Measurements from ENCODE around the gene NUBPL.
"Not testable (repeated sequence)": the region's sequence is repeated elsewhere in the genome, so short reads cannot be mapped to it uniquely, and the experiment has no call there.

NUBPL gene

GRCh38 chr14:31884776-31885379, 323.7 kb downstream of the NUBPL start:
- no peak for DNase-seq

- DNase-seq: no peak
These were observed 325.1 kb downstream of the NUBPL start for GRCh38 chr14:31886156-31886835.

DNA sequence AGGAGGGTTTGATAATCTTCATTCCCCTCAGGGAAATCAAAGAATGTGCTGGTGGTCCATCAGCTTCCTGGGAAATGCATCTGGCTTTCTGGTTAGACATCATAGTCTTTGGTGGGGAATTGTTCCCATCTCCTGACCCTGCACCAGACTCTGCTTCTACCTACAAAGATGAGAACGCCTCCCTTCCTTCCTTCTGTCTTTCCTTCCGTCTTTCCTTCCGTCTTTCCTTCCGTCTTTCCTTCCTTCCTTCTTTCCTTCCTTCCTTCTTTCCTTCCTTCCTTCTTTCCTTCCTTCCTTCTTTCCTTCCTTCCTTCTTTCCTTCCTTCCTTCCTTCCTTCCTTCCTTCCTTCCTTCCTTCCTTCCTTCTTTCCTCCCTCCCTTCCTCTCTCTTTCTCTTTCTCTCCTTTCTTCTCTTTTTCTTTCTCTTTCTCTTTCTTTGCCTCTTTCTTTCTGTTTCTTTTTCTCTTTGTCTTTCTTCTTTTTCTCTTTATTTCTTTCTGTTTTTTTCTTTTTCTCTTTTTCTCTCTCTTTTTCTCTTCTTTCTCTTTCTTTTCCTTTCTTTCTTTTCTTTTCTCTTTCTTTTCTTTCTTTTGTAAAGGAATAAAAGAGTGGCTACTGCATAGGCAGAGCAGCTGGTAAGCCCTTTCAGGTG, 326.9 kb downstream of the NUBPL start:
- DNase-seq: no peak

- DNase-seq: no peak
These were observed 328.1 kb downstream of the NUBPL start for GRCh38 chr14:31889297-31889696.

DNA sequence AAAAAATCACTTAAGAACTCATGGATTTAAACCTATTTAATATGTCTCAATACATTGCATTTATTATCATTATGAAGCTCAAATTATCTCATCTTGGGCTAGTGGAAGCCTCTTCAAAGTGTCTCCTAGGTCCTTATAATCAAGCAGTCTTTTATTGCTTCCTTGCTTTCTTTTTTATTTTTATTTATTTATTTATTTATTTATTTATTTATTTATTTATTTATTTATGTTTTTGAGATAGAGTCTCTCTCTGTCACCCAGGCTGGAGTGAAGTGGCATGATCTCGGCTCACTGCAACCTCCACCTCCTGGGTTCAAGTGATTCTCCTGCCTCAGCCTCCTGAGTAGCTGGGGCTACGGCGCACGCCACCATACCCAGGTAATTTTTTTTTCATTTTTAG, 329.0 kb downstream of the NUBPL start:
- not testable (repeated sequence) for DNase-seq

GRCh38 chr14:31893221-31893757, 332.1 kb downstream of the NUBPL start:
- DNase-seq: no peak

DNA sequence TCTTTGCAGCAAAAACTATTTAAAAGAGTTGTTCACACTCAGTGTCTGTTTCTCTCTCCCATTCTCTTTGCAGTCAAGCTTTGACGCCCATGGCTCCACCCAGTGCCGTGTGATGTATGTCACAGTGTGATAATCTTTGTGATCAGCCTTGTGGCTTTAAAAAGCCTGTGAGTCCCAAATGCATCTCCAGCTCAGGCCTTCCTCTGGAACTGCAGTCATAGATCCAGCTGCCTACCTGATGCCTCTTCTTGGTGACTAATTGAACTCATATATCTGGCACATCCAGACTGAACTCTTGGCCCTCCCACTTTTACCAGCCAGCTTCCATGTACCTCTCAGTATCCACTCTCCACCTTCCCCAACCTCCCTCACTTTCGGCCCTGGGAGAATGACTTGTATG, 333.1 kb downstream of the NUBPL start:
- no peak for DNase-seq

DNA sequence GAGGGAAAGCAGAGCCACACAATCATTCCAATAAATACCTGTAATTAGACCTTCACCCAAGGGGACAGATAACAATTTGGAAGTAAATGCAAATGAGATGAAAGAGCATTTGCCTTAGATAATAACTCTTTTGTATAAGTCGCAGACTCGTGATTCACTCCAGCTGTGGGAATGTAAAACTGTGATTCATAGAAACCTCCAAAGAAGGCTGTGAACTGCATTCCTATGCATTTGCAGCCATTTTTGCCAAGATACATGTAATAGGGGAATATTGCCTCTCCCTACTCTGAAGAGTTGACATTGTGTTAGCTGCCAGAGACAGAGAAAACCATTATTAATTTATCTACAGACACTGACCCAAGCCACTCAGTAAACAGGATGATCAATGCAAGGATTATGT, 334.0 kb downstream of the NUBPL start:
- DNase-seq: no peak

- no peak for DNase-seq
These were observed 334.4 kb downstream of the NUBPL start for GRCh38 chr14:31895646-31896045.

DNA sequence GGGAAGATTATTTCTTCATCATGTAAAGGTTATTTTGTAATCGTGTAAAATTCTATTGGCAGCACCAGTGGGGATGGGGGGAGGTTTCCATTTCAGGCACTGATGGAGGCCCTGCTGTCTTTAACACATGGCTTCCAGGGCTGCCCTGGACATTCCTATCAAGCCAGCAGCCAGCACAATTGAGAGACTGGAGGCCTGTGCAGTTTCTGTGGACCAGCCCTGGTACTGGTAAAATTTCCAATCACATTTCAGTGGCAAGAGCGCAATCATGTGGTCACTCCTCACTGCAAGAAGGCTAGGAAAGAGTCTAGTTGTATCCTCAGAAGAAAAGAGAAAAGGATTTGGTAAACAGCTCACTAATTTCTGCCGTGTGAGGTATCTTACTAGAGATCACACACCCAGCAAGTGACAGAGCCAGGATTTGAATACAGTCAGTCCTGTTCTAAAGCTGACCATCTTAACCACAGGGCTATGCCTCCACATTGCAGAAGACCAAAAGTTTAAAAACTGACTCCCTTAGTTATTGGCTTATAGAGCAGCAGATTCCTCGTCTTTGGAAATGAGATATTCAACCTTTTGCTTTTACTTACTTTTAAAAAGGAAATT, 336.5 kb downstream of the NUBPL start:
- no peak for DNase-seq

- no peak for DNase-seq
These were observed 337.8 kb downstream of the NUBPL start for GRCh38 chr14:31898838-31899528.

GRCh38 chr14:31902002-31902401, 340.8 kb downstream of the NUBPL start:
- DNase-seq: no peak

- no peak for DNase-seq
These were observed 341.9 kb downstream of the NUBPL start for GRCh38 chr14:31902945-31903646.

- DNase-seq: no peak
These were observed 348.8 kb downstream of the NUBPL start for GRCh38 chr14:31909977-31910376.

Data from hippocampal formation (tissue), 2 donors.